H1 (cell line): ENCODE data around the gene DEXI. TPM values are rescaled to one million over a fixed set of nuclear protein-coding genes. Genes with fewer than 3 reads are reported as not detected.

ENCODE experiments used
- CTCF ChIA-PET: fragments of 300-600 bp; sonication (Branson Sonifier 250); formaldehyde crosslinking; loops from one replicate; lab custom pipeline; 2021; ENCODE audit not compliant: partially characterized antibody; lab: Charles Lee
- POLR2A ChIA-PET: fragments of 300-600 bp; sonication (Branson Sonifier 250); formaldehyde crosslinking; loops from one replicate; lab custom pipeline; 2021; ENCODE audit warnings: inconsistent platforms; ENCODE audit not compliant: partially characterized antibody; lab: Charles Lee
- DNase-seq, 2 experiments: peaks; one replicate each; pipeline versions ENCODE4 v3.0.0 to v3.0.0-alpha.2; 2010 to 2022; ENCODE audit warnings: low spot score in 2 of 2, low read depth in 1 of 2, mixed read lengths in 1 of 2
- FAIRE-seq: peaks from 2 replicates; lab custom pipeline; 2011; peaks lifted over from hg19 to GRCh38; lab: Jason Lieb, UNC
- H2AFZ ChIP-seq: 2 replicates; pipeline ENCODE4 v1.8.1; 2012; ENCODE audit warnings: low read length, inconsistent platforms
- H2AK5ac ChIP-seq: 2 replicates; pipeline ENCODE4 v1.6.1; 2013; ENCODE audit warnings: low read depth, low read length
- H2BK120ac ChIP-seq: replicated peaks from 2 replicates; pipeline ENCODE3; 2013; ENCODE audit warnings: low read depth, low read length, inconsistent platforms
- H2BK12ac ChIP-seq: 2 replicates; pipeline ENCODE4 v1.6.1; 2013; ENCODE audit warnings: low read depth, low read length
- H2BK15ac ChIP-seq: 2 replicates; pipeline ENCODE4 v1.6.1; 2013; ENCODE audit warnings: low read length
- H2BK20ac ChIP-seq: 2 replicates; pipeline ENCODE4 v1.6.1; 2013; ENCODE audit warnings: low read length
- H2BK5ac ChIP-seq: 2 replicates; pipeline ENCODE4 v1.6.1; 2013; ENCODE audit warnings: low read depth, low read length
- H3K14ac ChIP-seq: 2 replicates; pipeline ENCODE4 v1.6.1; 2013; ENCODE audit warnings: inconsistent platforms; ENCODE audit not compliant: insufficient read length
- H3K18ac ChIP-seq: 2 replicates; pipeline ENCODE4 v1.6.1; 2013; ENCODE audit warnings: low read length; ENCODE audit errors: extremely low read depth
- H3K23ac ChIP-seq: 2 replicates; pipeline ENCODE4 v1.6.1; 2013; ENCODE audit warnings: inconsistent platforms; ENCODE audit not compliant: insufficient read length
- H3K23me2 ChIP-seq: 2 replicates; pipeline ENCODE4 v1.6.1; 2013; ENCODE audit warnings: low read depth, low read length
- H3K27ac ChIP-seq: 2 replicates; pipeline ENCODE4 v1.6.1; 2011; ENCODE audit warnings: low read depth, low read length, inconsistent platforms
- H3K27me3 ChIP-seq, 4 experiments: replicated peaks in 1 of 4; 1 replicate in 1 of 4; 2 replicates in 3 of 4; pipeline versions ENCODE4 v1.6.1 to v1.8.1; 2011 to 2013; ENCODE audit warnings: low read length in 3 of 4, mild to moderate bottlenecking in 3 of 4, inconsistent platforms in 2 of 4, mixed read lengths in 2 of 4, moderate library complexity in 1 of 4; ENCODE audit not compliant: control insufficient read depth in 3 of 4, insufficient read depth in 3 of 4; ENCODE audit errors: extremely low read depth in 1 of 4
- H3K36me3 ChIP-seq, 4 experiments: 2 replicates each; pipeline versions ENCODE4 v1.6.1 to v1.8.1; 2011 to 2013; ENCODE audit warnings: mild to moderate bottlenecking in 4 of 4, low read length in 3 of 4, moderate library complexity in 2 of 4, control low read depth in 1 of 4, inconsistent platforms in 1 of 4; ENCODE audit not compliant: insufficient read depth in 4 of 4, control insufficient read depth in 2 of 4
- H3K4ac ChIP-seq: replicated peaks from 2 replicates; pipeline ENCODE3; 2013; ENCODE audit warnings: low read length, low read depth, mixed read lengths, inconsistent platforms; ENCODE audit not compliant: insufficient read length
- H3K4me1 ChIP-seq, 4 experiments: replicated peaks in 1 of 4; 1 replicate in 1 of 4; 2 replicates in 3 of 4; pipeline versions ENCODE4 v1.6.1 to v1.8.1; 2011 to 2013; ENCODE audit warnings: low read length in 3 of 4, inconsistent platforms in 2 of 4, mixed read lengths in 1 of 4; ENCODE audit not compliant: insufficient read depth in 4 of 4, control insufficient read depth in 3 of 4
- H3K4me2 ChIP-seq, 2 experiments: 2 replicates each; pipeline versions ENCODE4 v1.6.1 to v1.8.1; 2011 to 2013; ENCODE audit warnings: low read depth in 2 of 2, low read length in 2 of 2, control low read depth in 1 of 2, inconsistent platforms in 1 of 2, mild to moderate bottlenecking in 1 of 2; ENCODE audit not compliant: insufficient read depth in 1 of 2
- H3K4me3 ChIP-seq, 4 experiments: fragments of 200-600, 300-600 bp in 1 of 4; sonication (generic), shearing (Covaris generic), sonication (Bioruptor Twin) in 1 of 4; 2 replicates each; pipeline versions ENCODE4 v1.5.1 to v1.8.1; 2011 to 2016; ENCODE audit warnings: low read length in 4 of 4, low read depth in 3 of 4, control low read depth in 2 of 4, inconsistent platforms in 2 of 4, mild to moderate bottlenecking in 2 of 4, mixed read lengths in 1 of 4, moderate library complexity in 1 of 4; ENCODE audit not compliant: insufficient read depth in 2 of 4; ENCODE audit errors: extremely low read depth in 1 of 4
- H3K56ac ChIP-seq: replicated peaks from 2 replicates; pipeline ENCODE3; 2013; ENCODE audit warnings: low read depth, mild to moderate bottlenecking, mixed read lengths, low read length, inconsistent platforms; ENCODE audit not compliant: insufficient read length
- H3K79me1 ChIP-seq: 2 replicates; pipeline ENCODE4 v1.6.1; 2013; ENCODE audit warnings: low read depth, low read length, control low read depth
- H3K79me2 ChIP-seq, 2 experiments: 2 replicates each; pipeline versions ENCODE4 v1.6.1 to v1.8.1; 2012 to 2013; ENCODE audit warnings: low read length in 2 of 2, mild to moderate bottlenecking in 2 of 2, inconsistent platforms in 1 of 2; ENCODE audit not compliant: insufficient read depth in 2 of 2, control insufficient read depth in 1 of 2
- H3K9ac ChIP-seq, 4 experiments: replicated peaks in 1 of 4; 1 replicate in 1 of 4; 2 replicates in 3 of 4; pipeline versions ENCODE4 v1.6.1 to v1.8.1; 2011 to 2013; ENCODE audit warnings: low read depth in 3 of 4, low read length in 3 of 4, control low read depth in 2 of 4, mild to moderate bottlenecking in 2 of 4, moderate library complexity in 2 of 4, inconsistent platforms in 1 of 4; ENCODE audit errors: extremely low read depth in 1 of 4
- H3K9me3 ChIP-seq, 2 experiments: 2 replicates each; pipeline versions ENCODE4 v1.6.1 to v1.8.1; 2012 to 2013; ENCODE audit warnings: mild to moderate bottlenecking in 2 of 2, moderate library complexity in 2 of 2, control low read depth in 1 of 2, inconsistent platforms in 1 of 2, low read depth in 1 of 2, low read length in 1 of 2, mixed read lengths in 1 of 2; ENCODE audit not compliant: insufficient read depth in 2 of 2
- H4K20me1 ChIP-seq, 2 experiments: replicated peaks in 1 of 2; 2 replicates each; pipeline versions ENCODE3 to v1.8.1; 2011 to 2013; ENCODE audit warnings: inconsistent platforms in 2 of 2, low read length in 2 of 2, mild to moderate bottlenecking in 1 of 2; ENCODE audit not compliant: insufficient read depth in 2 of 2, control insufficient read depth in 1 of 2
- H4K5ac ChIP-seq: 2 replicates; pipeline ENCODE4 v1.6.1; 2013; ENCODE audit warnings: low read length, low read depth, mixed read lengths, inconsistent platforms; ENCODE audit not compliant: insufficient read length
- H4K8ac ChIP-seq: 2 replicates; pipeline ENCODE4 v1.8.0; 2013; ENCODE audit warnings: mild to moderate bottlenecking, moderate library complexity, low read length, inconsistent platforms; ENCODE audit not compliant: insufficient read depth; ENCODE audit errors: extremely low read depth
- H4K91ac ChIP-seq: replicated peaks from 2 replicates; pipeline ENCODE3; 2013; ENCODE audit warnings: low read length, mixed read lengths, inconsistent platforms; ENCODE audit not compliant: insufficient read length
- BCL11A ChIP-seq, 2 experiments: IDR thresholded peaks; one replicate each; pipeline ENCODE4 v1.6.1; 2011; ENCODE audit warnings: low read depth in 2 of 2, low read length in 2 of 2, mild to moderate bottlenecking in 2 of 2
- JUN ChIP-seq: IDR thresholded peaks from 2 replicates; pipeline ENCODE4 v1.6.1; 2011; ENCODE audit warnings: low read depth, mild to moderate bottlenecking, improper control_type of control experiment, low read length
- NRF1 ChIP-seq: IDR thresholded peaks from 2 replicates; pipeline ENCODE4 v1.6.1; 2011; ENCODE audit warnings: mild to moderate bottlenecking, low read depth, low read length, improper control_type of control experiment
- POLR2A ChIP-seq, 2 experiments: IDR thresholded peaks; 1 replicate in 1 of 2; 2 replicates in 1 of 2; pipeline ENCODE4 v1.6.1; 2011; ENCODE audit warnings: low read depth in 2 of 2, low read length in 2 of 2, mild to moderate bottlenecking in 2 of 2; ENCODE audit errors: control extremely low read depth in 1 of 2
- RAD21 ChIP-seq, 2 experiments: IDR thresholded peaks in 1 of 2; conservative IDR thresholded peaks in 1 of 2; 2 replicates each; pipeline ENCODE4 v1.6.1; 2011; ENCODE audit warnings: low read depth in 2 of 2, low read length in 2 of 2, improper control_type of control experiment in 1 of 2, inconsistent platforms in 1 of 2, mild to moderate bottlenecking in 1 of 2, moderate library complexity in 1 of 2
- SIRT6 ChIP-seq: IDR thresholded peaks from one replicate; pipeline ENCODE4 v1.7.1; 2012; ENCODE audit warnings: low read length, inconsistent platforms
- SP4 ChIP-seq: IDR thresholded peaks from 2 replicates; pipeline ENCODE4 v1.6.1; 2012; ENCODE audit warnings: low read length, inconsistent platforms
- WGBS, 2 experiments: shearing (Covaris generic) in 1 of 2; methylation state at CpG; one replicate each; pipeline versions ENCODE4 v1.1.6 to v1.1.7; 2013 to 2015; ENCODE audit warnings: low lambda C conversion rate in 2 of 2, mixed read lengths in 2 of 2, inconsistent platforms in 1 of 2, low coverage in 1 of 2, missing lambda C conversion rate in 1 of 2; ENCODE audit not compliant: insufficient replicate concordance in 2 of 2, insufficient coverage in 1 of 2, insufficient read length in 1 of 2; ENCODE audit errors: extremely low coverage in 1 of 2, missing lambda C conversion rate in 1 of 2; 5-methylcytosine and 5-hydroxymethylcytosine counted together
- polyA plus RNA-seq, 7 experiments: library from polyadenylated mRNA; depleted of rRNA in 3 of 7; stranded (reverse) in 5 of 7; unstranded in 2 of 7; fragments of >200 nt in 5 of 7; fragments of 200-250 nt in 2 of 7; gene quantifications; 1 replicate in 5 of 7; 2 replicates in 1 of 7; 4 replicates in 1 of 7; pipeline versions ENCODE4 v1.2.1 to v1.2.3, GENCODE V29; 2011 to 2013; ENCODE audit warnings: missing spikeins in 2 of 7, mixed read lengths in 2 of 7
- total RNA-seq: library from RNA; stranded (reverse); fragmentation: NEBNext Ultra II Directional; extraction: Animal tissue kit (Norgen Biotek cat#: 25700); gene quantifications from 2 replicates; pipeline ENCODE4 v1.2.1, GENCODE V29; 2021

The DEXI gene
- total and polyA plus RNA-seq, 2 of the 8 experiments (the other 6 are each of a cell fraction or from before 2014, with no cell fraction given), result 39.5 to 47.3 TPM

DNA sequence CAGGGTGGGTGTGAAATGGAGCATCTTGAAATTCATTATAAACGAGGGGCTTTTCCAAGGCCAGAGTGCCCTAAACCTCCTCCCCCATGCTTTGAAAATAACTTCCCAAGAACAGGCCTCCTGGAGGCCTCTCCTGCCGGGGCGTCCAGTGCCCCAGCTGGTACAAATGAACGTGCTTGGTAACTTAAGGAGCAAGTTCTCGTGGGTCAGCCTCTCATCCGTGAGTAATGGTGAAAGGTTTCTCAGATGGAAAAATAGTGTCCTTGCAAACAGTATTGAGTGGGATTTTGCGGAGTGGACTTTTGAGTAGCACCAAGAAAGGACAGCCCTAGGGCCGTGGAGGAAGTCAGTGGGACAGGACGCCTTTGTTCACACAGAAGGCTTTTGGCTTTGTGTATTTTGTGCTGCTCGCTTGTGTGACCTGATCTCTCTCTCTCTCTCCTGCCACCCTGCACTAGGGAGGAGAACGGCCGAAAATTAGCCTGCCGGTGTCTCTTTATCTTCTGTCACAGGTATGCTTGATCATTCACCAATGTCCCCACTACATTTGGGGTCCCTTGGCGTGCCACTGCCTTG, 36.7 kb upstream of the DEXI start:
- H3K23ac ChIP-seq, result no peak overlapping the region
- POLR2A ChIA-PET, result no interaction called here
- no peak overlapping the region for H2AFZ ChIP-seq
- no peak overlapping the region for H3K4me2 ChIP-seq
- H3K9me3 ChIP-seq, result no peaks in the 10 kb centered on the region
- H3K56ac ChIP-seq, result no peak overlapping the region
- 91% methylated on average over 14 of the region's 14 CpGs; no CpG with 5 or more reads in 1 of the 2 experiments for WGBS, 2 experiments
- no peak overlapping the region for H2BK15ac ChIP-seq
- H3K4ac ChIP-seq, result no peak overlapping the region
- no peak overlapping the region for H3K27ac ChIP-seq
- CTCF ChIA-PET, result interaction anchor here (1.9 to 2.2 kb wide), 3 partner anchors 7 to 41 kb away, joined by 6 to 14 read pairs (median 9); no protein-coding TSS in a partner anchor
- H3K79me1 ChIP-seq, result no peaks in the 10 kb centered on the region
- H4K20me1 ChIP-seq, result peaks cover 0 to 3% of the 10 kb centered on the region in 2 experiments
- no peak for TF ChIP-seq SIRT6
- no peak for TF ChIP-seq SP4
- no peak for TF ChIP-seq JUN
- TF ChIP-seq BCL11A (IDR thresholded peaks at IDR 0.05; ENCODE audit: low read depth in 2 of 2, low read length in 2 of 2), result no peak
- TF ChIP-seq RAD21 (IDR thresholded peaks at IDR 0.05 in 1 of 2, conservative IDR thresholded peaks at IDR 0.05 in 1 of 2; ENCODE audit: low read depth in 2 of 2, low read length in 2 of 2), result no peak
- TF ChIP-seq POLR2A (IDR thresholded peaks at IDR 0.05; ENCODE audit: control extremely low read depth in 1 of 2, low read depth in 2 of 2, low read length in 2 of 2), result no peak
- TF ChIP-seq NRF1, result no peak
- H3K36me3 ChIP-seq, result no peaks in the 10 kb centered on the region; a peak in 1 of 8 replicates
- no peak overlapping the region for H2BK12ac ChIP-seq
- no peak overlapping the region for H3K9ac ChIP-seq
- H3K23me2 ChIP-seq, result no peaks in the 10 kb centered on the region
- no peak for FAIRE-seq
- no peak overlapping the region for H2BK20ac ChIP-seq
- 0 out of 7 replicates have a peak, but pooled peaks cover 0 to 2% (median 0%) of the 10 kb centered on the region in 4 experiments for H3K4me1 ChIP-seq
- no peak for DNase-seq
- H2BK120ac ChIP-seq, result no peak overlapping the region
- no peak overlapping the region for H3K18ac ChIP-seq
- H3K4me3 ChIP-seq, result no peak overlapping the region
- no peak overlapping the region for H4K5ac ChIP-seq
- H4K91ac ChIP-seq, result no peak overlapping the region
- no peak overlapping the region for H2BK5ac ChIP-seq
- H3K27me3 ChIP-seq, result no peaks in the 10 kb centered on the region
- H3K79me2 ChIP-seq, result no peaks in the 10 kb centered on the region
- no peak overlapping the region for H4K8ac ChIP-seq
- no peak overlapping the region for H3K14ac ChIP-seq
- no peak overlapping the region for H2AK5ac ChIP-seq
